Measurements from ENCODE around the gene COL4A2.

COL4A2 gene

GRCh38 chr13:110262082-110262436 is 45.0 kb upstream of the COL4A2 start:
- Histone ChIP-seq H3K27me3 (peaks cover 70% of the 10 kb centered on the region), H3K27ac (no peak overlapping the region), H3K9me3 (no peaks in the 10 kb centered on the region), H3K4me3 (ENCODE audit: low read depth in 1 of 2, low read length in 1 of 2) (no peak overlapping the region), H3K4me1 (ENCODE audit: control insufficient read depth in 1 of 2, insufficient read depth in 1 of 2, low read depth in 1 of 2, low read length in 1 of 2) (no peaks in the 10 kb centered on the region), H3K36me3 (no peaks in the 10 kb centered on the region)
- no peak for TF ChIP-seq CTCF (IDR thresholded peaks at IDR 0.05)

DNA sequence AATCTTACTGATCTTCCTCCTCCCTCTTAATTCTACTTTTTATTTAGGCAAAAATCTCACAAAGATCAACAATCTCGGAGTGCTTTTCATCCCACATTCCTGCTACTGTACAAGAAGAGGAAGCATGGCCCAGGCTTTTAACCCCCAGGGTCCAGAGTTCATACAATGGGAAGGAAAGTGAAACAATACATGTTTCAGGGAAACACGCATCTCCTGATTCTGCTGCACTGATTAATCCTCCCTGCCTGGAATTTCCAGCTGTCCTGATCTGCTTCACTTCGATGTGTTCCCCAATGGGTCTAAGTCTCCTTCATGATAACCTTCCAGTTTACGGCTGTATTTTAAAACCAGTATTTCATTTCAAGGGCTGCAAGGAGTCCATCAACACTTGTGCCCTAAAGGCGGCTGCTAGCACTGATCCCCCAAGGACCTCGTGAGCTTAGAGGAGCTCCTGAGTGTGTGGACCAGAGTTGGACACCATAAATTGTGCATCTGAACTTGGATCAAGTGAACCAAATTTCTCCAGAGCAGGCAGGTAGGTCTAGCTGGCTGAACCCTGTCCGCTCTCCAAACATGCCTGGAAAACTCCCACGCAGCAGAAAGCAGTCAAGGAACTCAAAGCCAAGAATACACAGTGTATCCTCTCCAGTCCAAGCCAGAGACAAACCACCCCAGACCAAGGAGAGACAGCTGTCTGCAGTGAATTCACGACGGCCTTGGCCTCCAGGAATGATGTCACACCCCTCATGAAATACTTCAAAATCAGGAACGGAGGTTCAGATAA is 44.4 kb upstream of the COL4A2 start:
- H3K9me3 ChIP-seq: no peaks in the 10 kb centered on the region
- H3K36me3 ChIP-seq: no peaks in the 10 kb centered on the region
- H3K4me3 ChIP-seq (ENCODE audit: low read depth in 1 of 2, low read length in 1 of 2): no peak overlapping the region
- no peaks in the 10 kb centered on the region for H3K4me1 ChIP-seq (ENCODE audit: control insufficient read depth in 1 of 2, insufficient read depth in 1 of 2, low read depth in 1 of 2, low read length in 1 of 2)
- no peak for TF ChIP-seq CTCF (IDR thresholded peaks at IDR 0.05)
- no peak overlapping the region for H3K27ac ChIP-seq
- peaks cover 76% of the 10 kb centered on the region for H3K27me3 ChIP-seq

DNA sequence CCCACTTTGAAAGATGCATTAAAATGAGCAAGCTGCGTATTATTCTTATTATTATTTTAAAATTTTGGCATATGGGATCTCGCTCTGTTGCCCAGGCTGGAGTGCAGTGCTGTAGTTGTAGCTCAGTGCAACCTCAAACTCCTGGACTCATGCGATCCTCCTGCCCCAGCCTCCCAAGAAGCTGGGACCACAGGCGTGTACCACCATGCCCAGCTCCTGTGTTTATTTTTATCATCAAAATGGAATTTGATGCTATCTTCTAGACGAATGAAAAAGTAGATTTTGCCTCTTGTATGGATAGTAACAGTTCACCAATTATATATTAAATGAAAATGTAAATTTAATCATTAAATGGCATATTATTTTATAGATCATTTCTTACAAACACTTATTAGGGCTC is 43.7 kb upstream of the COL4A2 start:
- Histone ChIP-seq H3K36me3 (no peaks in the 10 kb centered on the region), H3K27me3 (peaks cover 82% of the 10 kb centered on the region), H3K27ac (no peak overlapping the region), H3K4me1 (ENCODE audit: control insufficient read depth in 1 of 2, insufficient read depth in 1 of 2, low read depth in 1 of 2, low read length in 1 of 2) (no peaks in the 10 kb centered on the region), H3K9me3 (no peaks in the 10 kb centered on the region), H3K4me3 (ENCODE audit: low read depth in 1 of 2, low read length in 1 of 2) (no peak overlapping the region)
- TF ChIP-seq CTCF (IDR thresholded peaks at IDR 0.05): no peak

GRCh38 chr13:110263888-110264287 is 43.2 kb upstream of the COL4A2 start:
- no peak overlapping the region for H3K27ac ChIP-seq
- H3K4me3 ChIP-seq (ENCODE audit: low read depth in 1 of 2, low read length in 1 of 2): no peak overlapping the region
- H3K27me3 ChIP-seq: peaks cover 87% of the 10 kb centered on the region
- H3K4me1 ChIP-seq (ENCODE audit: control insufficient read depth in 1 of 2, insufficient read depth in 1 of 2, low read depth in 1 of 2, low read length in 1 of 2): no peaks in the 10 kb centered on the region
- no peaks in the 10 kb centered on the region for H3K9me3 ChIP-seq
- no peak for TF ChIP-seq CTCF (IDR thresholded peaks at IDR 0.05)
- no peaks in the 10 kb centered on the region for H3K36me3 ChIP-seq

- no peaks in the 10 kb centered on the region for H3K9me3 ChIP-seq
- no peak overlapping the region for H3K4me3 ChIP-seq (ENCODE audit: low read depth in 1 of 2, low read length in 1 of 2)
- peaks cover 79% of the 10 kb centered on the region for H3K27me3 ChIP-seq
- H3K27ac ChIP-seq: no peak overlapping the region
- TF ChIP-seq CTCF (IDR thresholded peaks at IDR 0.05): no peak
- no peaks in the 10 kb centered on the region for H3K4me1 ChIP-seq (ENCODE audit: control insufficient read depth in 1 of 2, insufficient read depth in 1 of 2, low read depth in 1 of 2, low read length in 1 of 2)
- H3K36me3 ChIP-seq: no peaks in the 10 kb centered on the region
These were observed 42.3 kb upstream of the COL4A2 start for GRCh38 chr13:110264685-110265275.

All from neutrophil (primary cell).